Cardiac fibroblast (primary cell): Measurements from ENCODE around the gene ADAM17.
A peak's percentile ranks its signal among the peaks of the same experiment; 100 is the strongest.

ENCODE experiments used
- DNase-seq, 2 donors: peaks; one replicate each; pipeline versions ENCODE4 v3.0.0 to v3.0.0-alpha.2; 2010; ENCODE audit warnings: low read depth in 2 of 2
- H3K4me3 ChIP-seq, 2 donors: replicated peaks in 1 of 2; 1 replicate in 1 of 2; 2 replicates in 1 of 2; pipeline ENCODE4 v1.5.1; 2011; ENCODE audit warnings: low read depth in 2 of 2, low read length in 2 of 2, mild to moderate bottlenecking in 2 of 2, moderate library complexity in 1 of 2
- TF ChIP-seq, protein P1 (sequence below): IDR thresholded peaks from one replicate; pipeline ENCODE4 v1.5.1; 2011; ENCODE audit warnings: low read depth, mild to moderate bottlenecking, low read length, inconsistent platforms

ADAM17 gene

DNA sequence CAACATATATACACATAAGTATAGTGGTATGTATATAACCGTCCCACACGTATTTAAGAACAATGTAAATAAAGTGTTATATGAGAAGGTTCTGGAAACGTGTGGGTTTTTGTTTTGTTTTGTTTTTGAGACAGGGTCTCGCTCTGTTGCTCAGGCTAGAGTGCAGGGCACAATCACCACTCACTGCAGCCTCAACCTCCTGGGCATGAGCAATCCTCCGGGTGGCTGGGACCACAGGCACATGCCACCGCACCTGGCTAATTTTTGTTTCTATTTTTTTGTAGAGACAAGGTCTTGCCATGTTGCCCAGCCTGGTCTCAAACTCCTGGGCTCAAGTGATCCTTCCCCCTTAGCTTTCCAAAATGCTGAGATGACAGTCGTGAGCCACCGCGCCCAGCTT is 6.2 kb downstream of the ADAM17 start:
- TF ChIP-seq, protein P1, sequence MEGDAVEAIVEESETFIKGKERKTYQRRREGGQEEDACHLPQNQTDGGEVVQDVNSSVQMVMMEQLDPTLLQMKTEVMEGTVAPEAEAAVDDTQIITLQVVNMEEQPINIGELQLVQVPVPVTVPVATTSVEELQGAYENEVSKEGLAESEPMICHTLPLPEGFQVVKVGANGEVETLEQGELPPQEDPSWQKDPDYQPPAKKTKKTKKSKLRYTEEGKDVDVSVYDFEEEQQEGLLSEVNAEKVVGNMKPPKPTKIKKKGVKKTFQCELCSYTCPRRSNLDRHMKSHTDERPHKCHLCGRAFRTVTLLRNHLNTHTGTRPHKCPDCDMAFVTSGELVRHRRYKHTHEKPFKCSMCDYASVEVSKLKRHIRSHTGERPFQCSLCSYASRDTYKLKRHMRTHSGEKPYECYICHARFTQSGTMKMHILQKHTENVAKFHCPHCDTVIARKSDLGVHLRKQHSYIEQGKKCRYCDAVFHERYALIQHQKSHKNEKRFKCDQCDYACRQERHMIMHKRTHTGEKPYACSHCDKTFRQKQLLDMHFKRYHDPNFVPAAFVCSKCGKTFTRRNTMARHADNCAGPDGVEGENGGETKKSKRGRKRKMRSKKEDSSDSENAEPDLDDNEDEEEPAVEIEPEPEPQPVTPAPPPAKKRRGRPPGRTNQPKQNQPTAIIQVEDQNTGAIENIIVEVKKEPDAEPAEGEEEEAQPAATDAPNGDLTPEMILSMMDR: no peak
- no peak overlapping the region for H3K4me3 ChIP-seq
- DNase-seq: no peak

DNA sequence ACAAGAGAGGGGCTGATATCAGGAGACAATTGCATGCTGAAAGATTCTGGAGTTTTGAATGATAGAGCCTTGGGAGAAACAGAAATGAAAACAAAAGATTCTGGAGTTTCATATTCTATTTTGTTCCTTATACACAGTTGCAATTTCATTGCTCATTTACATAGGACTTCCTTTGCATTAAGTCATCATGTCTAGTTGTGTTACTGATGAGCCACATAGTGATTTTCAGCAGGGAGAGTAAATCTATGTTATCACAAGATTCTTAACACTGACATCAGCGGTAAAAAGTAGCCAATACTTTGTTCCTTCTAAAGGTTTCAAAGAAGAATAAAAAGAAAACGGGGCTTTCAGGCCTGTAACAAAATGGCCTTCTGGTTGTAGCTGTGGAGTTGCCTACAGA is 7.1 kb downstream of the ADAM17 start:
- TF ChIP-seq, protein P1: no peak
- DNase-seq: peak in 1 of 2 donors; percentile 66
- H3K4me3 ChIP-seq: no peak overlapping the region

DNA sequence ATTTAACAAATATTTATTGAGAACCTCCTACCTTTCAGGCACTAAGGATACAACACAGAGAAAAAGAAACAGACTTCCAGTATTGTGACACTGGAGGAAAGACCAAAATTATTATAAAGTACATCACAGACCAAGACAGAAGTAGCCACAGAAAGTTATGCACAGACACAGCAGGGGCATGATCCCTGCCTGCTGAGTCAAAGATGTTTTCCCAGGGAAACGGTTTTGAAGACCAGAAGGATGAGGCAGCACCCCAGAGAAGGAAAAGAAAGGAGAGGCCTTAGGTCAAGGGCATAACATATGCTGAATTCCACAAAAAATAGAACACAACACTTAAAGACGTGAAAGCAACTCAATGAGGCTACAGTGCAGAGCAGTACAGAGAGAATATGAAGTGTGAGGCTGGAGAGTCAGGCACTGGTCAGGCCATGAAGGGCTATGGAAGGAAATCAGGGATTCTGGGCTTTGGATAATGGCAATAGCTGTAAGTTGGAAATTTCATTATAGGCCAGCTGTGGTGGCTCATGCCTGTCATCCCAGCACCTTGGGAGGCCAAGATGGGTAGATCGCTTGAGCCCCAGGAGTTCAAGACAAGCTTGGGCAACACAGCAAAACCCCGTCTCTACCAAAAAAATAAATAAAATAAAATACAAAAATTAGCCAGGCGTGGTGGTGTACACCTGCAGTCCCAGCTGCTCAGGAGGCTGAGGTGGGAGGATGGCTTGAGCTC is 8.2 kb downstream of the ADAM17 start:
- no peak overlapping the region for H3K4me3 ChIP-seq
- DNase-seq: peak; percentile 45 to 65
- TF ChIP-seq, protein P1: no peak

DNA sequence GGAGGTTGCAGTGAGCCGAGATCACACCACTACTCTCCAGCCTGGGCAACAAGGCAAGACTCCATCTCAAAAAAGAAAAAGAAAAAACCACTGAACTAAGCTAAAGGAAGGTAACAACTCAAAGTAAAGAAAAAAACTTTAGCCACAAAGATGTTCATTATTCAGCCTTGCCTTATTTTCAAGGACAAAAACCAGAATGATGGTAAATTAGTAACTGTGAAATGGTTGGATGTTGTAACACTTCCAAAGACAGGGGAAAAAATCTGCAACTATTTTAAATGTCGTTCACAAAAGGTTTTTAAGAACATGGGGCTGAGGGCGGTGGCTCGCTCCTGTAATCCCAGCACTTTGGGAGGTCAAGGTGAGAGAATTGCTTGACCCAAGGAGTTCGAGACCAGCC is 10.1 kb downstream of the ADAM17 start:
- TF ChIP-seq, protein P1: no peak
- no peak overlapping the region for H3K4me3 ChIP-seq
- no peak for DNase-seq

DNA sequence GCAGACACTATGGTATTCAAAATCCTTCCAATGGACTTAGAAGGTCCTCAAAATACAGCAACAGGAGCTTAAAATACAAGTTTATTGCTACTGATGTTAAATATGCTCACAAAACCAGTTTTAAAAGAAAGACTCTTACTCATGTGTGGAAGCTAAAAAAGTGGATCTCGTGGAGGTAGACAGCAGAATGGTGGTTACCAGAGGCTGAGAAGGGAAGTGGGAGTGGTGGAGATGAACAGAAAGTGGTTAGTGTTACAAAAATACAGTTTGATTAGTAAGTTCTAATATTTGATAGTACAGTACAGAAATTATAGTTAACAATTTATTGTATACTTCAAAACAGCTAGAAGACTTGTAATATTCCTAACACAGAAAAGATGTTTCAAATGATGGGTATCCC is 12.1 kb downstream of the ADAM17 start:
- TF ChIP-seq, protein P1: no peak
- H3K4me3 ChIP-seq: no peak overlapping the region
- DNase-seq: no peak

DNA sequence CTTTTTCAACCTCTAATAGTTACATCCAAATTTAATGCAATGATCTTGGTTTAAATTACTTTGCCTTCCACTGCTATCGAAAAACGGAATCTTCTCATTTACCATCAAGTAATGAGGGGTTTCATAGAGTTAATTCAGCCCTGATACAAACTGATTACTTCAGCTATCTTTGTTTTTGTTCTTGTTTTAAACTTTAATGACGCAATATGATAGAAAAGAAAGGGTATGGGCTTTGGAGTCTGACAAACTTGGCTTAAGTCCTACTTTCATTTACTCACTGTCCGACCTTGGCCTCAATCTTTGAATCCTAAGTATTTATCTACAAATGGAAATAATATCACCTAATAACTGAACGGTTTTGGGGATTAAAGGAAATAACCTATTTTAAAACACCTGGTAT is 16.1 kb downstream of the ADAM17 start:
- no peak overlapping the region for H3K4me3 ChIP-seq
- peak; percentile 84 to 85 for DNase-seq
- TF ChIP-seq, protein P1: no peak
